Naive thymus-derived CD8-positive, alpha-beta T cell (primary cell): Measurements from ENCODE around the gene CD47. TPM values are rescaled to one million over a fixed set of nuclear protein-coding genes. Genes with fewer than 3 reads are reported as not detected.

ENCODE experiments used
- ATAC-seq, 2 donors: fragments of 150-1000 bp; cut with Tn5 transposase in 1 of 2; sonication (Bioruptor Pico), chemical (Tn5 transposase) in 1 of 2; 1 replicate in 1 of 2; 2 replicates in 1 of 2; pipeline ENCODE4 v1.10.0; 2021; ENCODE audit warnings: mild to moderate bottlenecking in 2 of 2, moderate library complexity in 2 of 2
- POLR2A ChIA-PET: fragments of 350-600 bp; sonication (Branson Sonifier 250); formaldehyde crosslinking; loops from one replicate; lab custom pipeline; 2021; ENCODE audit warnings: antibody characterized with exemption; lab: Charles Lee
- DNase-seq, 10 donors: peaks; one replicate each; pipeline versions ENCODE4 v3.0.0 to v3.0.0-alpha.2; 2020 to 2022
- H3K27ac Mint-ChIP-seq, 10 donors: one replicate each; pipeline ENCODE4 v1.8.0; 2020 to 2022; ENCODE audit warnings: mild to moderate bottlenecking in 10 of 10, mixed read lengths in 10 of 10, moderate library complexity in 4 of 10, inconsistent platforms in 1 of 10
- H3K27me3 Mint-ChIP-seq, 5 donors: one replicate each; pipeline ENCODE4 v1.8.0; 2021 to 2022; ENCODE audit warnings: mixed read lengths in 5 of 5
- H3K36me3 Mint-ChIP-seq, 3 donors: one replicate each; pipeline ENCODE4 v1.8.0; 2020 to 2022; ENCODE audit warnings: mixed read lengths in 3 of 3, mild to moderate bottlenecking in 2 of 3, inconsistent platforms in 1 of 3
- H3K4me1 Mint-ChIP-seq, 4 donors: one replicate each; pipeline ENCODE4 v1.8.0; 2021 to 2022; ENCODE audit warnings: mixed read lengths in 4 of 4
- H3K4me3 Mint-ChIP-seq, 10 donors: one replicate each; pipeline ENCODE4 v1.8.0; 2020 to 2022; ENCODE audit warnings: mild to moderate bottlenecking in 10 of 10, mixed read lengths in 10 of 10, moderate library complexity in 6 of 10, inconsistent platforms in 1 of 10
- H3K9me3 Mint-ChIP-seq, 9 donors: one replicate each; pipeline ENCODE4 v1.8.0; 2020 to 2022; ENCODE audit warnings: mixed read lengths in 9 of 9, mild to moderate bottlenecking in 3 of 9, inconsistent platforms in 1 of 9, moderate library complexity in 1 of 9
- polyA plus RNA-seq, 3 donors: library from polyadenylated mRNA; unstranded; fragments of 300-500 nt; fragmentation: Illumina TruSeq; gene quantifications; one replicate each; pipeline ENCODE4 v1.2.3, GENCODE V29; 2021
- total RNA-seq, 8 experiments: library from RNA in 2 of 8; stranded (reverse) in 2 of 8; gene quantifications; one replicate each; pipeline ENCODE4 v1.2.3 and lab custom pipeline; 2021 to 2026

CD47 gene
- total and polyA plus RNA-seq, 5 experiments from 2014 or later, result 127 to 192 (median 164) TPM

- peak overlapping the region in 9 of 10 donors; percentile 90 to 100 (median 99) for H3K27ac Mint-ChIP-seq
- ATAC-seq (no peak), DNase-seq (no peak)
- H3K9me3 Mint-ChIP-seq, result peaks cover 0 to 4% (median 0%) of the 10 kb centered on the region in 9 donors
- peaks cover 22 to 28% (median 27%) of the 10 kb centered on the region in 4 donors for H3K4me1 Mint-ChIP-seq
- peak overlapping the region in 7 of 10 donors; percentile 92 to 100 (median 99) for H3K4me3 Mint-ChIP-seq
- peaks cover 2 to 4% (median 3%) of the 10 kb centered on the region in 3 donors for H3K36me3 Mint-ChIP-seq
- H3K27me3 Mint-ChIP-seq, result no peaks in the 10 kb centered on the region
- POLR2A ChIA-PET, result interaction anchor here (1.0 to 6.6 kb wide), 6 partner anchors 10 to 134 kb away, joined by 3 to 167 read pairs (median 8); partner anchors contain the start of gene IFT57
These were observed 1.3 kb downstream of the CD47 start for GRCh38 chr3:108089579-108089978.

GRCh38 chr3:108088697-108089096, 2.1 kb downstream of the CD47 start:
- peak overlapping the region in 8 of 10 donors; percentile 41 to 86 (median 77) for H3K27ac Mint-ChIP-seq

GRCh38 chr3:108088146-108088545, 2.7 kb downstream of the CD47 start:
- ATAC-seq, result no peak
- POLR2A ChIA-PET, result no interaction called here
- H3K4me3 Mint-ChIP-seq, result peak overlapping the region in 4 of 10 donors; percentile 57 to 99 (median 70)

More at GRCh38 chr3:108088697-108089096, 2.1 kb downstream of the CD47 start:
- peaks cover 22 to 25% (median 24%) of the 10 kb centered on the region in 4 donors for H3K4me1 Mint-ChIP-seq
- ATAC-seq, result no peak
- H3K36me3 Mint-ChIP-seq, result peaks cover 2 to 4% (median 3%) of the 10 kb centered on the region in 3 donors
- no peaks in the 10 kb centered on the region for H3K27me3 Mint-ChIP-seq
- peak overlapping the region in 7 of 10 donors; percentile 65 to 99 (median 89) for H3K4me3 Mint-ChIP-seq
- POLR2A ChIA-PET, result interaction anchor here (1.0 to 6.6 kb wide), 5 partner anchors 9 to 134 kb away, joined by 3 to 167 read pairs (median 8); partner anchors contain the start of gene IFT57
- H3K9me3 Mint-ChIP-seq, result peaks cover 0 to 4% (median 0%) of the 10 kb centered on the region in 9 donors
- DNase-seq, result peak in 2 of 10 donors; percentile 22 to 31

GRCh38 chr3:108086653-108087052, 4.2 kb downstream of the CD47 start:
- no peak for ATAC-seq
- Mint-ChIP-seq H3K4me1 (peaks cover 3 to 12% (median 8%) of the 10 kb centered on the region in 4 donors), H3K27ac (no peak overlapping the region), H3K9me3 (peaks cover 0 to 2% (median 0%) of the 10 kb centered on the region in 9 donors), H3K27me3 (no peaks in the 10 kb centered on the region), H3K4me3 (no peak overlapping the region), H3K36me3 (peaks cover 2 to 7% (median 4%) of the 10 kb centered on the region in 3 donors)
- no peak for DNase-seq
- POLR2A ChIA-PET, result no interaction called here

More at GRCh38 chr3:108088146-108088545, 2.7 kb downstream of the CD47 start:
- peaks cover 2 to 4% (median 4%) of the 10 kb centered on the region in 3 donors for H3K36me3 Mint-ChIP-seq
- peak overlapping the region in 7 of 10 donors; percentile 37 to 86 (median 70) for H3K27ac Mint-ChIP-seq
- no peak for DNase-seq
- H3K9me3 Mint-ChIP-seq, result peaks cover 0 to 4% (median 0%) of the 10 kb centered on the region in 9 donors
- peaks cover 18 to 19% (median 19%) of the 10 kb centered on the region in 4 donors for H3K4me1 Mint-ChIP-seq
- H3K27me3 Mint-ChIP-seq, result no peaks in the 10 kb centered on the region

- Mint-ChIP-seq H3K36me3 (peaks cover 2 to 7% (median 4%) of the 10 kb centered on the region in 3 donors), H3K4me3 (no peak overlapping the region), H3K9me3 (no peaks in the 10 kb centered on the region), H3K27me3 (no peaks in the 10 kb centered on the region), H3K27ac (no peak overlapping the region), H3K4me1 (peaks cover 2 to 18% (median 10%) of the 10 kb centered on the region in 4 donors)
- POLR2A ChIA-PET, result interaction anchor here (0.6 to 1.4 kb wide), 3 partner anchors 12 to 132 kb away, joined by 3 to 5 read pairs (median 3); no protein-coding TSS in a partner anchor
- DNase-seq, result no peak
- ATAC-seq, result no peak
These were observed 5.0 kb downstream of the CD47 start for GRCh38 chr3:108085810-108086350.

- POLR2A ChIA-PET, result interaction anchor here (1.2 to 1.4 kb wide), 2 partner anchors 13 to 42 kb away, joined by 3 to 5 read pairs; no protein-coding TSS in a partner anchor
- ATAC-seq, result no peak
- peaks cover 2 to 7% (median 3%) of the 10 kb centered on the region in 3 donors for H3K36me3 Mint-ChIP-seq
- no peaks in the 10 kb centered on the region for H3K9me3 Mint-ChIP-seq
- H3K27ac Mint-ChIP-seq, result no peak overlapping the region
- H3K27me3 Mint-ChIP-seq, result no peaks in the 10 kb centered on the region
- H3K4me3 Mint-ChIP-seq, result no peak overlapping the region
- peaks cover 2 to 22% (median 10%) of the 10 kb centered on the region in 4 donors for H3K4me1 Mint-ChIP-seq
- no peak for DNase-seq
These were observed 5.5 kb downstream of the CD47 start for GRCh38 chr3:108085370-108085769.

- no peaks in the 10 kb centered on the region for H3K9me3 Mint-ChIP-seq
- ATAC-seq (peak; percentile 44 to 68), DNase-seq (no peak)
- peaks cover 13 to 68% (median 43%) of the 10 kb centered on the region in 4 donors for H3K4me1 Mint-ChIP-seq
- peaks cover 11 to 49% (median 21%) of the 10 kb centered on the region in 3 donors for H3K36me3 Mint-ChIP-seq
- no peaks in the 10 kb centered on the region for H3K27me3 Mint-ChIP-seq
- H3K27ac Mint-ChIP-seq, result peak overlapping the region in 8 of 10 donors; percentile 6 to 85 (median 66)
- POLR2A ChIA-PET, result interaction anchor here (1.2 to 1.8 kb wide), 2 partner anchors 10 to 12 kb away, joined by 5 to 7 read pairs; no protein-coding TSS in a partner anchor
- peak overlapping the region in 9 of 10 donors; percentile 3 to 60 (median 47) for H3K4me3 Mint-ChIP-seq
These were observed 11.0 kb downstream of the CD47 start for GRCh38 chr3:108079877-108080276.

DNA sequence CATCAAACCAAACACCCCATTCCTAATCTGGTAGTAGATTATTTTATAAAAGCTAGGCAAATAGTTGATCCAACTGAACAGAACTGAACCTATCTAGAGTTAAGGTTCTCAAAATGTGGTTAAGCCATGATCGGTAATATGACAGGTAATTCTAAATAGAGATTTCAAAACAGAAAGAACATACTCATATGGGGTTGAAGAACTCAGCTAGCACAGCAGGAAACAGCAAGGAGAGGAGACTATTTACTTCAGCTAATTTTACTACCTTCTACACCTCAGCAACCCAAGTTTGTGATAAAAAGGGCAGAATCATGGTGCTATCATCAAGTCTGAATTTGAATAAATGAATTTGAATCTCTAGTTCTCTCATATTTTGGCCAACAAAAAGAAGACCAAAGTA, 11.8 kb downstream of the CD47 start:
- Mint-ChIP-seq H3K4me1 (peaks cover 17 to 74% (median 47%) of the 10 kb centered on the region in 4 donors), H3K4me3 (peak overlapping the region in 8 of 10 donors; percentile 7 to 52 (median 20)), H3K36me3 (peaks cover 11 to 53% (median 21%) of the 10 kb centered on the region in 3 donors), H3K9me3 (no peaks in the 10 kb centered on the region), H3K27ac (peak overlapping the region in 9 of 10 donors; percentile 0 to 83 (median 54)), H3K27me3 (no peaks in the 10 kb centered on the region)
- no peak for DNase-seq
- POLR2A ChIA-PET, result interaction anchor here (1.0 to 1.8 kb wide), 2 partner anchors 11 to 43 kb away, joined by 3 to 5 read pairs; no protein-coding TSS in a partner anchor
- ATAC-seq, result no peak

- Mint-ChIP-seq H3K27ac (peak overlapping the region in 3 of 10 donors; percentile 17 to 58 (median 22)), H3K27me3 (no peaks in the 10 kb centered on the region), H3K4me3 (no peak overlapping the region), H3K9me3 (no peaks in the 10 kb centered on the region), H3K4me1 (peaks cover 41 to 86% (median 63%) of the 10 kb centered on the region in 4 donors), H3K36me3 (peaks cover 11 to 61% (median 21%) of the 10 kb centered on the region in 3 donors)
- ATAC-seq, result no peak
- no peak for DNase-seq
- POLR2A ChIA-PET, result no interaction called here
These were observed 14.3 kb downstream of the CD47 start for GRCh38 chr3:108076564-108076963.

DNA sequence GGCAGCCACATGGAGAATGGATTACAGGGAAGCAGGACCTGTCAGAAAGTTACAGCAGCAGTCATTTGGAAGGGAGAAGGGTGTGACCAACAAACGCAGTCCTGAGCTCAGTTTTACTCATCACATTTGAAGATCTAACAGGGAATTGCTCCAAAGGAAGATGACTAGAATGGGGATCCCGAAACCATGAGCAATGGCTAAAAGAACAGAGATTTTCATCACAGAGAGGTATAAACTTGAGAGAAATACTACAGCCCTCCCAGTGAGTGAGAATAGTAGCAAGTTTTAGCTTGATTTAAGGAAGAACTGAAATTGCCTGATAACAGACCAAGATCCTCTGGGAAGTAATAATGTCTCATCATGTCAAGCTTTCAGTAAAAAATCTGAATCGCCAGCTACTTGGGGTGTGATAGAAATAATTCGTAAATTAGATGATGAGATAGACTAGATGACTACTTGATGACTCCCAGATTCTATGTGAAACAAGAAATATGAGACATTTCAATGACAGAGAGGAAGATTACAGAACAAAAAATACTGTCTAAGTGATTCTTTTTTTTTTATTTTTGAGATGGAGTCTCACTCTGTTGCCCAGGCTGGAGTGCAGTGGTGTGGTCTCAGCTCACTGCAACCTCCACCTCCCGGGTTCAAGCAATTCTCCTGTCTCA, 16.9 kb downstream of the CD47 start:
- ATAC-seq (no peak), DNase-seq (no peak)
- H3K36me3 Mint-ChIP-seq, result peaks cover 11 to 65% (median 18%) of the 10 kb centered on the region in 3 donors
- H3K4me3 Mint-ChIP-seq, result peak overlapping the region in 2 of 10 donors; percentile 27 to 49
- H3K4me1 Mint-ChIP-seq, result peaks cover 51 to 89% (median 76%) of the 10 kb centered on the region in 4 donors
- no peaks in the 10 kb centered on the region for H3K9me3 Mint-ChIP-seq
- H3K27me3 Mint-ChIP-seq, result no peaks in the 10 kb centered on the region
- POLR2A ChIA-PET, result interaction anchor here (1.1 to 1.2 kb wide), 2 partner anchors 16 to 52 kb away, joined by 3 to 5 read pairs; no protein-coding TSS in a partner anchor
- peak overlapping the region; percentile 2 to 79 (median 58) for H3K27ac Mint-ChIP-seq

DNA sequence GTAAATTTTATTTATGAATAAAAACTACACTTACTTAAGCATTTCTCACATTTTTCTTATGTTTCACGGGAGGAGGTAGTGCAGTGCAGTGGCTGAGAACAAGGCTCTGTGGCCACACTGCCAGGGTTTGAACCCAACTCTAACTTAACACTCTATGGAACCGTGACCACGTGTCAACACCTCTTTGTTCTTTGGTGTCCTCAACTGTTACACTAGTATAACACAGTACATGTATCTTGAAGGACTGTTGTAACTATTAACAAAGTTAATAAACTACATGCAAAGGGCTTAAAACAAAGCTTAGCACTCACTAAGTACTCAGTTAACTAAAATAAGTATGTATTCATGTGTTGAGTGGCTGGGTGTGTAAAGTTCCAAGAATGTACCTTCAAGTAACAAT, 19.5 kb downstream of the CD47 start:
- Mint-ChIP-seq H3K4me3 (peak overlapping the region in 2 of 10 donors; percentile 17 to 35), H3K27ac (peak overlapping the region in 6 of 10 donors; percentile 24 to 86 (median 68)), H3K4me1 (peaks cover 41 to 90% (median 85%) of the 10 kb centered on the region in 4 donors), H3K9me3 (no peaks in the 10 kb centered on the region), H3K36me3 (peaks cover 5 to 68% (median 15%) of the 10 kb centered on the region in 3 donors), H3K27me3 (no peaks in the 10 kb centered on the region)
- DNase-seq (no peak), ATAC-seq (no peak)
- POLR2A ChIA-PET, result interaction anchor here (0.9 to 1.0 kb wide), 2 partner anchors 53 to 54 kb away, joined by 3 read pairs; no protein-coding TSS in a partner anchor

- ATAC-seq (peak; percentile 59 to 66), DNase-seq (no peak)
- H3K4me3 Mint-ChIP-seq, result peak overlapping the region in 8 of 10 donors; percentile 12 to 50 (median 38)
- no peaks in the 10 kb centered on the region for H3K27me3 Mint-ChIP-seq
- peak overlapping the region in 9 of 10 donors; percentile 7 to 81 (median 20) for H3K27ac Mint-ChIP-seq
- peaks cover 7 to 71% (median 21%) of the 10 kb centered on the region in 3 donors for H3K36me3 Mint-ChIP-seq
- peaks cover 39 to 89% (median 84%) of the 10 kb centered on the region in 4 donors for H3K4me1 Mint-ChIP-seq
- no peaks in the 10 kb centered on the region for H3K9me3 Mint-ChIP-seq
- POLR2A ChIA-PET, result no interaction called here
These were observed 20.5 kb downstream of the CD47 start for GRCh38 chr3:108070356-108070755.
